Prostate gland (tissue), 2 donors: ENCODE results near the gene HOXA7.

ENCODE experiments used
- CTCF ChIP-seq, 4 experiments: fragments of 200-600 bp in 2 of 4; fragments of 450-650 bp in 2 of 4; sonication (generic) in 2 of 4; IDR thresholded peaks; 1 replicate in 3 of 4; 2 replicates in 1 of 4; pipeline ENCODE4 v1.5.1; 2016 to 2019; ENCODE audit warnings: antibody characterized with exemption in 4 of 4, mild to moderate bottlenecking in 2 of 4, moderate library complexity in 2 of 4
- POLR2A ChIP-seq: fragments of 450-650 bp; IDR thresholded peaks from one replicate; pipeline ENCODE4 v1.6.1; 2016; ENCODE audit warnings: antibody characterized with exemption, mild to moderate bottlenecking

GRCh38 chr7:27194686-27195379 lies 38.4 kb upstream of the HOXA7 start:
- TF ChIP-seq POLR2A = no peak
- no peak for TF ChIP-seq CTCF (IDR thresholded peaks at IDR 0.05)
